Activated CD4-positive, alpha-beta T cell treated with anti-CD3 and anti-CD28 coated beads for 48 hours (primary cell): ENCODE measurements around the gene FMNL3.
"Not testable (repeated sequence)": the region's sequence is repeated elsewhere in the genome, so short reads cannot be mapped to it uniquely, and the experiment has no call there.

ENCODE experiments used
- DNase-seq: peaks from one replicate; pipeline ENCODE4 v3.0.0-alpha.2; 2020

The FMNL3 gene, protein sequence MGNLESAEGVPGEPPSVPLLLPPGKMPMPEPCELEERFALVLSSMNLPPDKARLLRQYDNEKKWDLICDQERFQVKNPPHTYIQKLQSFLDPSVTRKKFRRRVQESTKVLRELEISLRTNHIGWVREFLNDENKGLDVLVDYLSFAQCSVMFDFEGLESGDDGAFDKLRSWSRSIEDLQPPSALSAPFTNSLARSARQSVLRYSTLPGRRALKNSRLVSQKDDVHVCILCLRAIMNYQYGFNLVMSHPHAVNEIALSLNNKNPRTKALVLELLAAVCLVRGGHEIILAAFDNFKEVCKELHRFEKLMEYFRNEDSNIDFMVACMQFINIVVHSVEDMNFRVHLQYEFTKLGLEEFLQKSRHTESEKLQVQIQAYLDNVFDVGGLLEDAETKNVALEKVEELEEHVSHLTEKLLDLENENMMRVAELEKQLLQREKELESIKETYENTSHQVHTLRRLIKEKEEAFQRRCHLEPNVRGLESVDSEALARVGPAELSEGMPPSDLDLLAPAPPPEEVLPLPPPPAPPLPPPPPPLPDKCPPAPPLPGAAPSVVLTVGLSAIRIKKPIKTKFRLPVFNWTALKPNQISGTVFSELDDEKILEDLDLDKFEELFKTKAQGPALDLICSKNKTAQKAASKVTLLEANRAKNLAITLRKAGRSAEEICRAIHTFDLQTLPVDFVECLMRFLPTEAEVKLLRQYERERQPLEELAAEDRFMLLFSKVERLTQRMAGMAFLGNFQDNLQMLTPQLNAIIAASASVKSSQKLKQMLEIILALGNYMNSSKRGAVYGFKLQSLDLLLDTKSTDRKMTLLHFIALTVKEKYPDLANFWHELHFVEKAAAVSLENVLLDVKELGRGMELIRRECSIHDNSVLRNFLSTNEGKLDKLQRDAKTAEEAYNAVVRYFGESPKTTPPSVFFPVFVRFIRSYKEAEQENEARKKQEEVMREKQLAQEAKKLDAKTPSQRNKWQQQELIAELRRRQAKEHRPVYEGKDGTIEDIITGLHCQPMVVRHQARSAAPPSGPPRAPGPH

GRCh38 chr12:49707128-49707811, at the start of gene FMNL3:
FMNL3 (minus strand) TSS chr12:49707405; CDS start chr12:49707180, 225 bp downstream.
- peak; percentile 99 for DNase-seq

- DNase-seq = no peak
These were observed 43.8 kb upstream of the FMNL3 start for GRCh38 chr12:49750996-49751393.

- peak; percentile 75 for DNase-seq
These were observed 43.1 kb upstream of the FMNL3 start for GRCh38 chr12:49750027-49750995.

DNA sequence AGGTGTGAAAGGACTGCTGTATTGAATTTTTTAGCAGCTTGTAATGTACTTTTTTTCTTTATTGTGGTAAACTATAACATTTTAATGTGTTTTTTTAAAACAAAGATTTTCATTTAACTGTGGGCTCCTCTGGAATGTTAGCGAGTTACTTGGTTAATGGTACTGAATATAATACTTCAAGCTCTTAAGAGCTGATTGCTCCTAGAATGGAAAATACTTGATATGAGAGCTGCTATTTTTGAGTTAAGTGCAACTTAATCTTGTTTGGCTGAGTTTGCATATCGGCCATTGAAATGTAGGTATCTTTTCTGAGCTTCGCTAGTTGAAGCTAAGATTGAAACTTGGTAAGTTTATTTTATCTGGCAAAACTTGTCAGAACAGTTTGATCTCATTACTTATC, 41.6 kb upstream of the FMNL3 start:
- no peak for DNase-seq

DNA sequence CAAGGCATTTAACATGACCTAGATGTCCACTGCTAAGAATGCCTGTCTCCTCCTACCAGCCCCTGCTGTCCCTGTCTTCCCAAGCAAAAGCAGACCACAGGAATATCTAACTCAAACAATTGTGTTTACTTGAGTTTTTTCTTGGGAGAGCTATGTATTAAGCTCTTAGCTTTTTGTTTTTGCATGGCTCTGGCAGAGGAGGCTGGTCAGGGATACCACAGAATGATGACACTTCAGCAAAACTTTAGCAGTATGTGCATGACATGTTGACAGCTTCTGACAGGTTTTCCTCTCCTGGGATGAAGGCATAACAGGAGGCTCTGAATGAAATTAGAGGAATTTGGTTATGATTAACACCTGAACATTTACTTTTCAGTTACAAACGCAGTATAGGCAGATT, 41.1 kb upstream of the FMNL3 start:
- DNase-seq = no peak

DNA sequence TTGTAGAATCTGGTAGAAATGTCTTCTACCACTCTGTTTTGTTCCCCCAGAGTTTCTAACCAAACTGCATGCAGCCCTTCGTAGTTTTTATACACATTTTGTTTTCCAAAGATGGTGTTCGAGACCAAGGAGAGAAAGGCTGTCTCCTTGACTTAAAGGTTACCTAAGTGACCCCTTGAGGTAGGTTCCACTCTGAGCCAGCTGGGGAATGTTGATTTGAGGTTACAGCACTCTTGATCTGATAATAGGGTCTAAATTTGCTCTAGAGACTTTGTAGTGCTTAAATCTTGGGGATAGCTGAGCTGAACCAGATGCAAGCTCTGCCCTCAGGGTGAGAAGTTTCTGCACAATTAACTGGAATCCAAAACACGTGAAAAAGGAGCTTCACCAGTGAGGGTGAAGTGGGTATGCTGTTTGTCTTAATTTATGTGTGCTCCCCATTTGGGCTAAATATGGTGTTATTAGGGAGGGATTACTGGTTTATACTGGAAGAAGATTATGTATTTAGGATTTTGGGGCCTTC, 37.2 kb upstream of the FMNL3 start:
- no peak for DNase-seq

DNA sequence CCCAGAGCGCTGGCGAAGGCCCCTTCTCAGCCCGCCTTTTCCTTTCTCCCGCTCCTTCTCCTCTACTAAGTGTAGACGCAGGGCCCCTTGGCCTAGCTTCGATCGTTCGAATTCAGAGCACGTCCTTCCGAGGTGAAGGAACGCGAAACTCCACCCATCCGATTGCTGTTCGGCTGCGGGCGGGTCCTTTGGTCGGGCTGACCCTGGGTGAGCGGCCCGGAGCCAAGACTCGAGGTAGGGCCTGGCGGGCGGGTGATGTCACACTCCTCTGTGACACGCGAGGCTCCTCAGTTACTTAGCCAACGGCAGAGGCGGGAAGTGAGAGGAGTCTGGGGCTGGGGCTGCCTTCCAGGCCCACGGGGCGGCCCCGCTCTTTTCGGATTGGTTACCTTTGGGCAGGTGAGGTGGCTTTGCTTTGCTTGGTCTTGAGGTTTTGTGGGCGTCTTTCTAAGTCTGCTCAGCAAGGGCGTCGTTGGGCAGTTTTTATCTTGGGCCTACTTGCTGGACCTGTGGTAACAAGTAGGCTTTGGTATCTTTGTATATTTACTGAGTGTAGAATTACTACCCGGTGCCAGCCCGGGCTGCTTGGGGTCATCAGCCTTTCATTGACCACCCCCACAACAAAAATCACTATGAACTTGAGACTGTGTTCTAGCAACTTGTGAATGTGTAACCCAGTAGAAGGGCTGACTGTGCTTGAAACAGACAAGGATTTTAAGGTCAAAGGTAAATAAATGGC, 34.8 kb upstream of the FMNL3 start:
- DNase-seq = peak; percentile 93

GRCh38 chr12:49740930-49741881, 34.0 kb upstream of the FMNL3 start, which contains the start of gene TMBIM6:
TMBIM6 (plus strand) TSS chr12:49741557; CDS start chr12:49752494, 10,937 bp downstream.
- peak; percentile 99 for DNase-seq

DNA sequence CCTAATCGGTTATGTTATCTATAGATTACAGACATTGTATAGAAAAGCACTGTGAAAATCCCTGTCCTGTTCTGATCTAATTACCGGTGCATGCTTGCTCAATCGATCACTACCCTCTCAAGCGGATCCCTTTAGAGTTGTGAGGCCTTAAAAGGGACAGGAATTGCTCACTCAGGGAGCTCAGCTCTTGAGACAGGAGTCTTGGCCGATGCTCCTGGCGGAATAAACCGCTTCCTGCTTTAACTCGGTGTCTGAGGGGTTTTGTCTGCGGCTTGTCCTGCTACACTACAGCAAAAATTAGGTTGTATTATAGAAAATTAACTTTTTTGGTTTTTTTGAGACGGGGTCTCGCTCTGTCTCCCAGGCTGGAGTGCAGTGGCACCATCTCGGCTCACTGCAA, 33.1 kb upstream of the FMNL3 start:
- not testable (repeated sequence) for DNase-seq

DNA sequence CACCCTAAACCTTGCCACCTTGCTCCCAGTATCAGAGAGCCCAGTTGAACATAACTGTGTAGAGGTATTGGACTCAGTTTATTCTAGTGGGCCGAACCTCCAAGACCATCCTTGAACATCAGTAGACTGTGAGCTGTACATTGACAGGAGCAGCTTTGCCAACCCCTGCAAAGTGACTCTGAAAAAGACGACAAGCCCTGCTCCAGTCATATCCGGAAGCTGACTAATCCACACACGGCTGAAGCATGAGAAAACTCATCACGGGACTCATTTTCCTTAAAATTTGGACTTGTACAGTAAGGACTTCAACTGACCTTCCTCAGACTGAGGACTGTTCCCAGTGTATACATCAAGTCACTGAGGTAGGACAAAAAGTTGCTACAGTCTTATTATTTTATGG, 31.5 kb upstream of the FMNL3 start:
- not testable (repeated sequence) for DNase-seq

DNA sequence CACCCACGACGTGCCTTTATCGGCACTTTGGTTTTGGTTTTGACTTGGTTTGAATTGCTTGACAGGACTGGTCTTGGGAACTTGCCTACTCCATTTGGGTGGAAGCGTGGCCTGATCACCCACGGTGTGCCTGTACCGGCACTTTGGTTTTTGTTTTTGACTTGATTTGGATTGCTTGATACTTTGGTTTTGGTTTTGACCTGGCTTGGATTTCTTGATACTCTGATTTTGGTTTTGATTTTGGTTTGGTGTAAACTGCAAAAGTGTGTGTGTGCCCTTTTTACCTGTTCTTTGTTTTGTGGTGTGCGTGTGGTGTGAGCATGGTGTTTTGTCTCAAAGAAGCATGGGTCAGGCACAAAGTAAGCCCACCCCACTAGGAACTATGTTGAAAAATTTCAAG, 27.7 kb upstream of the FMNL3 start:
- not testable (repeated sequence) for DNase-seq

DNA sequence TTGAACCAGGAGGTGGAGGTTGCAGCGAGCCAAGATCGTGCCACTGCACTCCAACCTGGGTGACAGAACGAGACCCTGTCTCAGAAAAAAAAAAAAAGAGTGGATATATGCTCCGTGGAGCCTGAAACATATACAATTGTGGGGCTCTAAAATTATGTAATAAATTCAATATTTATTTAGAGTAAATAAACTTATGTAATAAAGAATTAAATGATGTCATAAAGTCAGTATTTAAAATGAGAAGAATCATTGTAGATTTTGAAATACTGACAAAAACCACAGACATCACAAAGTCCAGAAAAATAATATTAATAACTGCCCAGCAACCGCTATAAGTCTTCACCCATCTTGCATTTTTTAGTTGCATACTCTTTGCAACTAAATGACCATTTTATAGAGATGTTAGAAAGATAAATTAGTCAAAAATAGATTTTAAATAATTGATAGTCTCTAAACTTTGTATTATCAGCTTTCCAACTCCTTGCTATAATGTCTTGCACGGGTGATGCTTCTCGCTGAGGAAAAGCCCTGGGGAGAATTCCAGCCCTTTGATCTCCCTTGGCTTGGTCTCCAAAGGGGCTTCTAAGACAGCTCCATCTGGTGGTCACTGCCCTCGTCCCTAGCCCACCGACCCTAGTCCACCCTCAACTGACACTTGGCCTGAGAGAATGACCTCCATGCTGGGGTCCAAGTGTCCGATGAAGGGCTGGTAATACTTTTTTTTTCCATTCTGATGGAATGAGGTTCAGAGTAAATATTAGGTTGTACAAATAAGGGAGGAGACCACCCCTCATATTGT, 26.2 kb upstream of the FMNL3 start:
- no peak for DNase-seq

GRCh38 chr12:49730568-49731101, 23.4 kb upstream of the FMNL3 start:
- DNase-seq = no peak

- no peak for DNase-seq
These were observed 22.8 kb upstream of the FMNL3 start for GRCh38 chr12:49730050-49730449.

DNA sequence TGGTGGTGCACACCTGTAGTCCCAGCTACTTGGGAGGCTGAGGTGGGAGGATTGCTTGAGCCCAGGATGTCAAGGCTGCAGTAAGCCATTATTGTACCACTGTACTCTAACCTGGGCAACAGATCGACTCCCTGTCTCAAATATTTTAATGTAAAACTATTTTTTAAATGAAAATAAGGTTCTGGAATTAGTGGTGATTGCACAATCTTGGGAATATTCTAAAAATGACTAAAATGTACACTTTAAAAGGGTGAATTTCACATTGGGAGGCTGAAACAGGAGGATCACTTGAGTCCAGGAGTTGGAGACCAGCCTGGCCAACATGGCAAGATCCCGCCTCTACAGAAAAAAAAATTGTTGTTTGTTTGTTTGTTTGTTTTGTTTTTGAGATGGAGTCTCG, 21.2 kb upstream of the FMNL3 start:
- no peak for DNase-seq

GRCh38 chr12:49721355-49721754, 14.2 kb upstream of the FMNL3 start:
- not testable (repeated sequence) for DNase-seq

DNA sequence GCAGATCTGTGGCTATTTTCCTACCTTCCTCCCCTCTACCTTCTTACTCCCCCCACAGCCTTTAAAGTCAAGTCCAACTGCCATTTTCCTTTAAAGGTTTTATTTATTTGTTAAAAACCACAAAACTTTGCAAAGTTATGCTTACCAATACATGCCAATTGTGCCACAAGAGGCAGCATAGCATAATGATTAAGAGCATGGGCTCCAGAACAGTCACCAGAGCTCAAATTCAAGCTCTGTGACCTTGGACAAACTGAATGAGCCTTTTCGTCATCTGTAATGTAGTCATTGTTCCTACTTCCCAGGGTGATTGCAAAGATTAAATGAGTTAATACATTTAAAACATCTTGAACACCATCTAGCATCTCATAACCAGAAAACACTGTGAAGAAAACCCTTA, 13.0 kb upstream of the FMNL3 start:
- no peak for DNase-seq

- DNase-seq = not testable (repeated sequence)
These were observed 10.6 kb upstream of the FMNL3 start for GRCh38 chr12:49717800-49718199.
